ENCODE measurements around the gene PPM1M.
A peak's percentile ranks its signal among the peaks of the same experiment; 100 is the strongest.

PPM1M gene

DNA sequence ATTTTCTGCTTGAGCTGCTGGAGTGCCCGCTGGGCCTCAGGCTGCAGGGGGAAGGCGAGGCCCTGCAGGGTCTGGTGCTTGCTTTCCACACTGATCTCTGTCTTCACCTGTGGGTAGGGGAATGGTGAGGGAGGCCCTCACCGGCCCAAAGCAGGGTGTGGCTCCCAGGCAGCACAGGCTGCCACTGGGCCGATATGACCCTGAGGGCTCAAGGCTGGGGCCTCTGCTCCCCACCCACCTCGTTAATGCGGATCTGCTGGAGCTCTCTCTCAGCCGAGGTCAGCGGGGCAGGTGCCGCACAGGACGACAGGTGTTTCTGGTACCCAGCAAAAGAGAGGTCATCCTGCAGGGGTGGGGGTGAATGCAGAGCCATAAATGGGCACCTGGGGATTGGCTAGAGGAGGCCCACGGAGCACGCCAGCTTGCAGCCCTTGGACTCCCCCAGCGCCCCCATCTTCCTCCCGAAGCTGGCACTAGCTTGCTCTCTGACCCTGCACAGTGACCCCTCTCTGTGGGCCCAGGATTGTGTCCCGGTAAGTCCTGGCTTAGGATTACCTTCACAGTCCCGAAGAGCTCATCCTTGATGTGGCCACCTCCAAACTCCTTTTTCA lies 14.6 kb upstream of the PPM1M start:
- TF ChIP-seq, protein P1, sequence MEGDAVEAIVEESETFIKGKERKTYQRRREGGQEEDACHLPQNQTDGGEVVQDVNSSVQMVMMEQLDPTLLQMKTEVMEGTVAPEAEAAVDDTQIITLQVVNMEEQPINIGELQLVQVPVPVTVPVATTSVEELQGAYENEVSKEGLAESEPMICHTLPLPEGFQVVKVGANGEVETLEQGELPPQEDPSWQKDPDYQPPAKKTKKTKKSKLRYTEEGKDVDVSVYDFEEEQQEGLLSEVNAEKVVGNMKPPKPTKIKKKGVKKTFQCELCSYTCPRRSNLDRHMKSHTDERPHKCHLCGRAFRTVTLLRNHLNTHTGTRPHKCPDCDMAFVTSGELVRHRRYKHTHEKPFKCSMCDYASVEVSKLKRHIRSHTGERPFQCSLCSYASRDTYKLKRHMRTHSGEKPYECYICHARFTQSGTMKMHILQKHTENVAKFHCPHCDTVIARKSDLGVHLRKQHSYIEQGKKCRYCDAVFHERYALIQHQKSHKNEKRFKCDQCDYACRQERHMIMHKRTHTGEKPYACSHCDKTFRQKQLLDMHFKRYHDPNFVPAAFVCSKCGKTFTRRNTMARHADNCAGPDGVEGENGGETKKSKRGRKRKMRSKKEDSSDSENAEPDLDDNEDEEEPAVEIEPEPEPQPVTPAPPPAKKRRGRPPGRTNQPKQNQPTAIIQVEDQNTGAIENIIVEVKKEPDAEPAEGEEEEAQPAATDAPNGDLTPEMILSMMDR (IDR thresholded peaks at IDR 0.05; ENCODE audit: insufficient read depth, low read depth, low read length, missing control alignments), result no peak
- DNase-seq (ENCODE audit: low read depth), result no peak

DNA sequence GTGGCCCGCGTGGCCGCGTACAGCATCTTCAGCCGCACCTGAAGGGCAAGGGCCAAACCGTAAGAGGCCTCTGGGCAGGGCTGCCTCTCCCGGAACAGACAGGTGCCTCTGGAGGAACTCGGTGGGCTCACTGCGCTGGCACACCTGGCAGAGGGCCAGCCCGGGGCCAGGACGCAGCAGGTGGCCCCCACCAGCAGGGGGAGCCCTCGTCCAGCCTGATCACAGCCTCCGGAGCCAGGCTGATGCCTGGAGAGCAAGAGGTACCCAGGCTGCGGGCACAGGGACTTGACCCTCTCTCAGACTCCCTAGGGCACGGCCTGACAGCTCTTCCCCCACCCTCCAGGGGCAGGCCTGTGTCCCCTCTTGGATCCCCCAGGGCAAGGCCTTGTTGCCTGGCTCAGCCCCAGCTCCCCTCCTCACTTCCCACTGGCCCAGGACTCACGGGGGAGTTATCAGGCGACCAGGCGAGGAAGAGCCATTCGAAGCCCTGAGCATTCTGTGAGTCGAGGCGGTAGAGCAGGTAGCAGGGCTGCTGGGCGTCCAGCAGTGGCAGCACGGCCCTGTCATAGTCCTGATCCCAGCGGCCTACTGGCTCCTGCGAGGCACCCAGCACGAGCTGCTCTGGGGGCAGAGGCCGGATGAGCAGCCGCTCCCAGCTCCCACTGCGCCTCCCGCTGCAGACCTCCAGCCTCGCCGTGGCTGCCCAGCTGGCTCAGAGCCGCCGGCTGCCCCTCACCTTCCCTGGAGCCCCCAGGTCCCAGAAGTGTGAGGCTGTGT lies 13.9 kb upstream of the PPM1M start:
- TF ChIP-seq, protein P1 (IDR thresholded peaks at IDR 0.05; ENCODE audit: insufficient read depth, low read depth, low read length, missing control alignments), result peak; percentile 98
- DNase-seq (ENCODE audit: low read depth), result peak; percentile 83
- no peak overlapping the region for H3K4me3 ChIP-seq (ENCODE audit: low read depth, low read length)

More for the DNA sequence above, 14.6 kb upstream of the PPM1M start:
- H3K4me3 ChIP-seq (ENCODE audit: low read depth, low read length), result no peak overlapping the region

DNA sequence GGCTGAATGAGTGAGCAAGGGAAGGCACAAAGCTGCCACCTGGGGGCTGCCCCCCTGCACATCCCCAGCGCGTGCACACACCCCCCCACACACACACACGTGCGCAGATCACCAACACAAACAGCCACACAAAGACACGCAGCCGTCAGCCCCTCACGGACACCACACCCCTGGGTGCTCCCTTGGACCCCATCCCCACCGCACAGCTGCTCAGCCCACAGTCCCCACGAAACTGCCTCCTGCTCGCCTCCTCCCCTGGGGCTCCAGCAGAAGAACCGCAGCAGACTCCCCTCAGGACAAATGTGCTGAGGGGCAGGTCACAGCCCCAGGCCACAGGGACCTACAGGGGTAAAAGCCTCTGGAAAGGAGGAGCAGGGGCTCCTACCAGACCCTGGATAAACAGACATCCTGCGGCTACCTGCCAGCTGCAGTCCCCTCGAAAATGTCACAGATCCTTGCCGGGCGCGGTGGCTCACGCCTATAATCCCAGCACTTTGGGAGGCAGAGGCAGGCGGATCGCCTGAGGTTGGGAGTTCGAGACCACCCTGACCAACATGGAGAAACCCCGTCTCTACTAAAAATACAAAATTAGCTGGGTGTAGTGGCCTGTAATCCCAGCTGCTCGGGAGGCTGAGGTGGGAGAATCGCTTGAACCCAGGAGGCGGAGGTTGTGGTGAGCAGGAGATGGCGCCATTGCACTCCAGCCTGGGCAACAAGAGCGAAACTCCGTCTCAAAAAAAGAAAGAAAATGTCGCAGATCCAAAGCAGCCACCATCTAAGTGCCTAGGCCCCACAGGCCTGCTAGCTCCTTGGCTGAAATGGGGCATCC lies 13.1 kb upstream of the PPM1M start:
- no peak overlapping the region for H3K4me3 ChIP-seq (ENCODE audit: low read depth, low read length)
- TF ChIP-seq, protein P1 (IDR thresholded peaks at IDR 0.05; ENCODE audit: insufficient read depth, low read depth, low read length, missing control alignments), result no peak

DNA sequence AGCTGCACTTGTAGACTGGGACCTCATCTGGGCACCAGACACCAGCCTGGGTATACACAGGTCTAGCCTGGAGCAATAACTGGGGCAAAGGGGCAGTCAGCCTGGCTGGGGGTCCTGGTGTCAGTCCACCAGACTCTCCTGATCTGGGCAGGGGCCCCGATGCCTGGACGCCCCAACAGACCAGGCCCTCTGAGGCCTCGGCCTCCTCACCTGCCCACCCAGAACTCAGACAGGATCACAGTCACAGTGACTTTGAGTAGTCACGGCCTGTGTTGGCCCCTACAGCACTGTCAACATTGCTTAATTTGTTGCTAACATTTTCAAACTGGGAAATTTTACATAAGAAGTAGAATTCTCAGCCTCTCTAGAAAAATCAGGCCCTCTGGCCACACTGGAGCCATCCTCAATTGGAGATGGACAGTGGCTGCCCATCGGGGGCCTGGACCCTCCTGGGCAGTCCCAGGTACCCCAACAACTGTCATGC lies 12.4 kb upstream of the PPM1M start:
- DNase-seq (ENCODE audit: low read depth), result no peak
- TF ChIP-seq, protein P1 (IDR thresholded peaks at IDR 0.05; ENCODE audit: insufficient read depth, low read depth, low read length, missing control alignments), result no peak
- no peak overlapping the region for H3K4me3 ChIP-seq (ENCODE audit: low read depth, low read length)

More for the DNA sequence above, 13.1 kb upstream of the PPM1M start:
- no peak for DNase-seq (ENCODE audit: low read depth)

DNA sequence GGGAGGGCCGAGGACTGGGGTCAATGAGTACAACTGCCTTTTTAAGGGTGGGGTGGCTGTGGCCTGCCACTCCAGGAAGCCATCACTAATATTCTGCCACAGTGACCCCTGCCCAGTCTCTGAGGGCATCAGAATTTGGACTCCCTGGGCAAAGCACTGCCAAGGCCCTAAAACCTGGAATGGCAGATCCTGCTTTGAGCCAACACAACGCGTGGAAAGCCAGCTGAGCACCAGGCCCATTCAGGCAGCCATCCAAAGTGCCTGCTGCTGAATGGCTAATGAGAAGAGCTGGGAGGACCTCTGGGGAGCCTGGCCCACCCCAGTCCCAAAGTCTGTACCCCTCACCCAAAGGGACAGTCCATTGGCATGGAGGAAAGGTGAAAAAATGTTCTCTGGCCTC lies 11.6 kb upstream of the PPM1M start:
- TF ChIP-seq, protein P1 (IDR thresholded peaks at IDR 0.05; ENCODE audit: insufficient read depth, low read depth, low read length, missing control alignments), result no peak
- DNase-seq (ENCODE audit: low read depth), result no peak

DNA sequence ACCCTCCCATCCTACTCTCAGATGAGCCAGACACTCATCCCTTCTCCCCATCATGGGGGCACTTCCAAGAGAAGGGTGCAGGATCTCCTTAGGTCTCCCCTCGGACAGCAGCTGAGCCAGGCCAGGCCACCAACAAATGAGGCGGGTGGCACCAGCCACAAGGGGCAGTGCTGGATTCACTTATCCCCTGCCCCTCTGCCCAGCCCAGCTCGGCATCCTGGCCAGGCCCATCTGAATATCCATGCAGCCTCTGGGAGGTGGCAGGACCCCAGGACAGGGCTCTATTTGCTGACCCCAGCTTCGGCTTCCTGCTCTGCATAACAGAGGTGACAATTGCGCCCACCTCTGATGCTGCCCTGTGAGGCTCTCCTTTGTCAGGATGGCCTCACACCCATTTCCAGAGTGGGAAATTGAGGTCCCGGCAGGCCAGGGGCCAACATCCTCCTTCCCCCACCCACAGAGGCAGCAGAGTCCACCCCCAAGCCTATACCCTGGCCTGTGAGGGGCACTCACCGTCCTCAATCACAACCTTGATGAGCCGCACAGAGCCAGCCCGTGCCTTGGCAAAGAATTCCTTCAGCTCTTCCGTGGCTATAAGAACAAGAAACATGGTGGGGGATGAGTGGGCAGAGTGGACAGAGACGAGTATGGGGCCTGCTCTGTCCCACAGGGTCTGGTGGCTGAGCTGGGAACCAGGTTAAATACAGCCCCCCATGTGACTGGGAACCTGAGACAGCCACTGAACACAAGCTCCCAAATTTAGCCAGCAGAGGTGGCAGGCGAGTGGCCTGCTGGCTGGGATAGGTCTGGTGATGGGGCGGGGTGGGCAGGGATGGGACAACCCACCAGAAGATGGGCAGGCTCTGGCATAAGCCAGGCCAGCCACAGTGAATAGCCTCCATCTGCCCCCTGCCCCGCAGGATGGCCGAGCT lies 10.8 kb upstream of the PPM1M start:
- no peak for DNase-seq (ENCODE audit: low read depth)
- H3K4me3 ChIP-seq (ENCODE audit: low read depth, low read length), result no peak overlapping the region
- TF ChIP-seq, protein P1 (IDR thresholded peaks at IDR 0.05; ENCODE audit: insufficient read depth, low read depth, low read length, missing control alignments), result no peak

More for the DNA sequence above, 11.6 kb upstream of the PPM1M start:
- H3K4me3 ChIP-seq (ENCODE audit: low read depth, low read length), result no peak overlapping the region

All from GM12865 (cell line).